ENCODE measurements around the gene VWA3A.
A peak's percentile ranks its signal among the peaks of the same experiment; 100 is the strongest.
"Not testable (repeated sequence)": the region's sequence is repeated elsewhere in the genome, so short reads cannot be mapped to it uniquely, and the experiment has no call there.

Gene VWA3A

GRCh38 chr16:22132801-22133200, 40.5 kb downstream of the VWA3A start:
- no peak for DNase-seq (ENCODE audit: low spot score)

- DNase-seq (ENCODE audit: low spot score) = no peak
Observed at GRCh38 chr16:22138482-22138881, 46.1 kb downstream of the VWA3A start.

GRCh38 chr16:22139008-22139407, 46.7 kb downstream of the VWA3A start:
- no peak for DNase-seq (ENCODE audit: low spot score)

- DNase-seq (ENCODE audit: low spot score) = no peak
Observed at GRCh38 chr16:22139732-22140131, 47.4 kb downstream of the VWA3A start.

- DNase-seq (ENCODE audit: low spot score) = peak; percentile 29
Observed at GRCh38 chr16:22141767-22142166, 49.4 kb downstream of the VWA3A start.

GRCh38 chr16:22144520-22144919, 52.2 kb downstream of the VWA3A start:
- DNase-seq (ENCODE audit: low spot score) = no peak

- no peak for DNase-seq (ENCODE audit: low spot score)
Observed at GRCh38 chr16:22147853-22148252, 55.5 kb downstream of the VWA3A start.

- DNase-seq (ENCODE audit: low spot score) = no peak
Observed at GRCh38 chr16:22151246-22151998, 59.1 kb downstream of the VWA3A start.

GRCh38 chr16:22152316-22152715, 60.0 kb downstream of the VWA3A start:
- DNase-seq (ENCODE audit: low spot score) = no peak

GRCh38 chr16:22153078-22153477, 60.7 kb downstream of the VWA3A start:
- not testable (repeated sequence) for DNase-seq (ENCODE audit: low spot score)

- no peak for DNase-seq (ENCODE audit: low spot score)
Observed at GRCh38 chr16:22161401-22161800, 69.1 kb downstream of the VWA3A start.

- no peak for DNase-seq (ENCODE audit: low spot score)
Observed at GRCh38 chr16:22161999-22162655, 69.8 kb downstream of the VWA3A start, which contains the start of gene SDR42E2. TSS of gene SDR42E2 (plus strand) at chr16:22162506. CDS start at chr16:22165583, 3,077 bp downstream.

GRCh38 chr16:22162656-22163009, 70.3 kb downstream of the VWA3A start:
- no peak for DNase-seq (ENCODE audit: low spot score)

GRCh38 chr16:22163806-22164205, 71.5 kb downstream of the VWA3A start:
- no peak for DNase-seq (ENCODE audit: low spot score)

GRCh38 chr16:22164482-22164881, 72.1 kb downstream of the VWA3A start:
- DNase-seq (ENCODE audit: low spot score) = no peak

- DNase-seq (ENCODE audit: low spot score) = no peak
Observed at GRCh38 chr16:22165508-22166285, 73.4 kb downstream of the VWA3A start.

GRCh38 chr16:22171953-22172352, 79.6 kb downstream of the VWA3A start:
- no peak for DNase-seq (ENCODE audit: low spot score)

- DNase-seq (ENCODE audit: low spot score) = not testable (repeated sequence)
Observed at GRCh38 chr16:22172642-22173041, 80.3 kb downstream of the VWA3A start.

GRCh38 chr16:22174642-22175041, 82.3 kb downstream of the VWA3A start:
- DNase-seq (ENCODE audit: low spot score) = no peak

- no peak for DNase-seq (ENCODE audit: low spot score)
Observed at GRCh38 chr16:22177968-22178930, 85.9 kb downstream of the VWA3A start.

GRCh38 chr16:22181426-22181825, 89.1 kb downstream of the VWA3A start:
- no peak for DNase-seq (ENCODE audit: low spot score)

- no peak for DNase-seq (ENCODE audit: low spot score)
Observed at GRCh38 chr16:22181843-22182242, 89.5 kb downstream of the VWA3A start.

Measured in kidney tubule cell (primary cell).